WERI-Rb-1 (cell line): ENCODE results near the gene OR6X1.
"Not testable (repeated sequence)": the region's sequence is repeated elsewhere in the genome, so short reads cannot be mapped to it uniquely, and the experiment has no call there.

Experiments used
- DNase-seq: peaks from one replicate; pipeline ENCODE4 v3.0.0-alpha.2; 2020
- H3K27ac ChIP-seq: fragments of 250-450 bp; sonication (Bioruptor Pico); 2 replicates; pipeline ENCODE4 v1.5.1; 2020; ENCODE audit warnings: mild to moderate bottlenecking, moderate library complexity
- H3K27me3 ChIP-seq: fragments of 250-450 bp; sonication (Bioruptor Pico); 2 replicates; pipeline ENCODE4 v1.5.1; 2021; ENCODE audit warnings: mild to moderate bottlenecking, low read depth, moderate library complexity; ENCODE audit not compliant: insufficient read depth, severe bottlenecking
- H3K36me3 ChIP-seq: fragments of 250-450 bp; sonication (Bioruptor Pico); 2 replicates; pipeline ENCODE4 v1.5.1; 2020; ENCODE audit warnings: mild to moderate bottlenecking, moderate library complexity
- H3K4me3 ChIP-seq: 2 replicates; pipeline ENCODE4 v1.5.1; 2011; ENCODE audit warnings: low read depth, mild to moderate bottlenecking, control low read depth, low read length
- H3K9me3 ChIP-seq: fragments of 250-450 bp; sonication (Bioruptor Pico); 2 replicates; pipeline ENCODE4 v1.5.1; 2021; ENCODE audit warnings: mild to moderate bottlenecking, moderate library complexity; ENCODE audit not compliant: severe bottlenecking
- TF ChIP-seq, protein P1 (sequence below): IDR thresholded peaks from 2 replicates; pipeline ENCODE4 v1.5.1; 2011; ENCODE audit warnings: low read depth, mild to moderate bottlenecking, control low read depth, inconsistent platforms, low read length

The OR6X1 gene

GRCh38 chr11:123725995-123726655, 28.2 kb downstream of the OR6X1 start:
- H3K36me3 ChIP-seq = peaks cover 61% of the 10 kb centered on the region
- no peak for DNase-seq
- H3K27ac ChIP-seq = no peak overlapping the region
- no peaks in the 10 kb centered on the region for H3K9me3 ChIP-seq
- TF ChIP-seq, protein P1, sequence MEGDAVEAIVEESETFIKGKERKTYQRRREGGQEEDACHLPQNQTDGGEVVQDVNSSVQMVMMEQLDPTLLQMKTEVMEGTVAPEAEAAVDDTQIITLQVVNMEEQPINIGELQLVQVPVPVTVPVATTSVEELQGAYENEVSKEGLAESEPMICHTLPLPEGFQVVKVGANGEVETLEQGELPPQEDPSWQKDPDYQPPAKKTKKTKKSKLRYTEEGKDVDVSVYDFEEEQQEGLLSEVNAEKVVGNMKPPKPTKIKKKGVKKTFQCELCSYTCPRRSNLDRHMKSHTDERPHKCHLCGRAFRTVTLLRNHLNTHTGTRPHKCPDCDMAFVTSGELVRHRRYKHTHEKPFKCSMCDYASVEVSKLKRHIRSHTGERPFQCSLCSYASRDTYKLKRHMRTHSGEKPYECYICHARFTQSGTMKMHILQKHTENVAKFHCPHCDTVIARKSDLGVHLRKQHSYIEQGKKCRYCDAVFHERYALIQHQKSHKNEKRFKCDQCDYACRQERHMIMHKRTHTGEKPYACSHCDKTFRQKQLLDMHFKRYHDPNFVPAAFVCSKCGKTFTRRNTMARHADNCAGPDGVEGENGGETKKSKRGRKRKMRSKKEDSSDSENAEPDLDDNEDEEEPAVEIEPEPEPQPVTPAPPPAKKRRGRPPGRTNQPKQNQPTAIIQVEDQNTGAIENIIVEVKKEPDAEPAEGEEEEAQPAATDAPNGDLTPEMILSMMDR = no peak
- H3K27me3 ChIP-seq = no peaks in the 10 kb centered on the region
- H3K4me3 ChIP-seq = no peak overlapping the region

DNA sequence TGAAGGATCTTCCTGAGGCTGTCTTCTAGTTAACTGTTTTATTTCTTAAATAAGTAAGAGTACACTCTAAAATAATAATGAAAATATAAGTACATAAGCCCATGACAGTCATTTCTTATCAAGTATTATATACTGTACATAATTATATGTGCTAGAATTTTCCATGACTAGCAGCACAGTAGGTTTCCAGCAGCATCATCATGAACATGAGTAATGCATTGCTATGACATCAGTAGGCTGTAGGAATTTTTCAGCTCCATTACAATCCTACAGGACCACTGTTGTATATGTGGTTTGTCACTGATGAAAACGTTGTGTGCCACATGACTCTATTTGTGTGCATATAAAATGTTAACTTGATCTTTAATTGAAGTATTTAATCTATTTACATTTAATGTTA, 34.9 kb downstream of the OR6X1 start:
- DNase-seq = no peak
- Histone ChIP-seq H3K27ac (no peak overlapping the region), H3K9me3 (no peaks in the 10 kb centered on the region), H3K27me3 (no peaks in the 10 kb centered on the region), H3K4me3 (no peak overlapping the region), H3K36me3 (peaks cover under 1% of the 10 kb centered on the region; the same call in 1 of the 2 replicates)
- TF ChIP-seq, protein P1 = no peak

DNA sequence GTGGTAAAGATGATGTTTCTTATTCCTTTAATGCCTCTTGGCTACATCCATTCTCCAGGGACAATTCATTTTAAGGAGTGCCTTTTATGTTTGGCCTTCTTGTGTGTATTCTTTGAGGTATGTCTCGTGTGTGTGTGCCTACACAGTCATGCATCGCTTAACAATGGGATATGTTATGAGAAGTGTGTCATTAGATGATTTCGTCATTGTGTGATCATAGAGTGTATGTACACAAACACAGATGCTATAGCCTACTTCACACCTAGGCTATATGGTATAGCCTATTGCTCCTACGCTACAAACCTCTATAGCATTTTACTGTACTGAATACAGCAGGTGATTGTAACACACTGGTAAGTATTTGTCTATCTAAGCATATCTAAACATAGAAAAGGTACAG, 35.8 kb downstream of the OR6X1 start:
- Histone ChIP-seq H3K36me3 (no peaks in the 10 kb centered on the region), H3K4me3 (no peak overlapping the region), H3K27ac (no peak overlapping the region), H3K9me3 (no peaks in the 10 kb centered on the region), H3K27me3 (no peaks in the 10 kb centered on the region)
- no peak for DNase-seq
- TF ChIP-seq, protein P1 = no peak

DNA sequence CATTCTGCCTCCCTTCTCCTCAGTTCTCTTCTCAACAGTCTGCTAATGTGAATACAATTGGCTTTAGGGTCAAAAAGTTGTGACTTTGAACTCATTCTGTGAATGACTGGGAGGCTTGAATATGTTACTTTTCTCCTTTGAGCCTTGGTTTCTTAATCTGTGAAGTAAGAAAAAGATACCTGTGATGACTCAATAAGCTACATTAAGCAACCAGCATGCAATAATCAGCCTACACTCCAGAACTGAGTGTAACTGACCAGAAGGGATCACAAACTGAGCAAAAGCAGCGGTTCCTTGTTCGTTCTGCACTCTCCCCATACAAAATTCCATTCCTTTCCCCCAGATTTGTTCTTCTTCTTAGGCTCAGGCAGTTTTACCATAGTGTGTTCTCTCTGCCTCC, 36.3 kb downstream of the OR6X1 start:
- Histone ChIP-seq H3K27me3 (no peaks in the 10 kb centered on the region), H3K4me3 (no peak overlapping the region), H3K27ac (no peak overlapping the region), H3K9me3 (no peaks in the 10 kb centered on the region), H3K36me3 (no peaks in the 10 kb centered on the region)
- TF ChIP-seq, protein P1 = no peak
- no peak for DNase-seq

DNA sequence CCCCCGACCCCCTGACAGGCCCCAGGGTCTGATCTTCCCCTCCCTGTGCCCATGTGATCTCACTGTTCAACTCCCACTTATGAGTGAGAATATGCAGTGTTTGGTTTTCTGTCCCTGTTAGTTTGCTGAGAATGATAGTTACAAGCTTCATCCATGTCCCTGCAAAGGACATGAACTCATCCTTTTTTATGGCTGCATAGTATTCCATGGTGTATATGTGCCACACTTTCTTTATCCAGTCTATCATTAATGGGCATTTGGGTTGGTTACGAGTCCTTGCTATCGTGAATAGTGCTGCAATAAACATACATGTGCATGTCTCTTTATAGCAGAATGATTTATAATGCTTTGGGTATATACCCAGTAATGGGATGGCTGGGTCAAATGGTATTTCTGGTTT, 41.7 kb downstream of the OR6X1 start:
- not testable (repeated sequence) for H3K27me3 ChIP-seq, DNase-seq, H3K9me3 ChIP-seq

GRCh38 chr11:123707606-123708205, 46.6 kb downstream of the OR6X1 start:
- TF ChIP-seq, protein P1 = peak; percentile 68
- Histone ChIP-seq H3K27me3 (no peaks in the 10 kb centered on the region), H3K9me3 (no peaks in the 10 kb centered on the region), H3K27ac (no peak overlapping the region), H3K36me3 (no peaks in the 10 kb centered on the region), H3K4me3 (no peak overlapping the region)
- DNase-seq = peak; percentile 81

More for the DNA sequence above, 41.7 kb downstream of the OR6X1 start:
- H3K36me3 ChIP-seq, H3K27ac ChIP-seq, H3K4me3 ChIP-seq: not testable (repeated sequence)
